ENCODE results near the gene YAE1.

- TF ChIP-seq POLR2A (IDR thresholded peaks at IDR 0.05) (peak; percentile 63 to 65), CTCF (IDR thresholded peaks at IDR 0.05) (no peak)
Observed at GRCh38 chr7:39566023-39566921, at the start of gene YAE1.
